ENCODE measurements around the gene PLEKHG4.

Gene PLEKHG4

GRCh38 chr16:67245674-67246080 is 33.7 kb upstream of the PLEKHG4 start:
- Histone ChIP-seq H3K4me2 (ENCODE audit: low read length) (peak overlapping the region; percentile 89), H3K9me3 (ENCODE audit: control insufficient read depth, low read length) (no peaks in the 10 kb centered on the region), H3K36me3 (ENCODE audit: control insufficient read depth, insufficient read depth, low read length) (no peaks in the 10 kb centered on the region), H3K4me1 (peaks cover 8% of the 10 kb centered on the region), H3K27me3 (ENCODE audit: control insufficient read depth, insufficient read depth, low read length) (no peaks in the 10 kb centered on the region), H3K27ac (peak overlapping the region; percentile 79), H3K79me2 (peaks cover 2% of the 10 kb centered on the region), H2AFZ (peak overlapping the region; percentile 77), H3K4me3 (ENCODE audit: low read depth, low read length) (peak overlapping the region; percentile 67), H3K9ac (no peak overlapping the region)
- TF ChIP-seq CTCF (IDR thresholded peaks at IDR 0.05) = no peak

GRCh38 chr16:67246081-67246755 is 33.1 kb upstream of the PLEKHG4 start:
- H3K36me3 ChIP-seq (ENCODE audit: control insufficient read depth, insufficient read depth, low read length) = no peaks in the 10 kb centered on the region
- H3K27ac ChIP-seq = peak overlapping the region; percentile 79
- H3K27me3 ChIP-seq (ENCODE audit: control insufficient read depth, insufficient read depth, low read length) = no peaks in the 10 kb centered on the region
- peaks cover 2% of the 10 kb centered on the region for H3K79me2 ChIP-seq
- H3K9me3 ChIP-seq (ENCODE audit: control insufficient read depth, low read length) = no peaks in the 10 kb centered on the region
- peaks cover 8% of the 10 kb centered on the region for H3K4me1 ChIP-seq
- peak overlapping the region; percentile 67 for H3K4me3 ChIP-seq (ENCODE audit: low read depth, low read length)
- TF ChIP-seq CTCF (IDR thresholded peaks at IDR 0.05) = peak; percentile 23
- H2AFZ ChIP-seq = peak overlapping the region; percentile 77
- H3K9ac ChIP-seq = no peak overlapping the region
- peak overlapping the region; percentile 89 for H3K4me2 ChIP-seq (ENCODE audit: low read length)

- peak; percentile 32 for TF ChIP-seq CTCF (IDR thresholded peaks at IDR 0.05)
- Histone ChIP-seq H3K9ac (peak overlapping the region; percentile 4), H3K4me3 (ENCODE audit: low read depth, low read length) (peak overlapping the region; percentile 67), H3K9me3 (ENCODE audit: control insufficient read depth, low read length) (no peaks in the 10 kb centered on the region), H3K79me2 (peaks cover under 1% of the 10 kb centered on the region), H3K36me3 (ENCODE audit: control insufficient read depth, insufficient read depth, low read length) (no peaks in the 10 kb centered on the region), H3K27me3 (ENCODE audit: control insufficient read depth, insufficient read depth, low read length) (no peaks in the 10 kb centered on the region), H2AFZ (peak overlapping the region; percentile 77), H3K27ac (peak overlapping the region; percentile 79), H3K4me2 (ENCODE audit: low read length) (peak overlapping the region; percentile 89), H3K4me1 (peaks cover 8% of the 10 kb centered on the region)
These were observed 32.6 kb upstream of the PLEKHG4 start for GRCh38 chr16:67246756-67247191.

- Histone ChIP-seq H3K36me3 (ENCODE audit: control insufficient read depth, insufficient read depth, low read length) (no peaks in the 10 kb centered on the region), H3K4me1 (peaks cover 8% of the 10 kb centered on the region), H3K79me2 (no peaks in the 10 kb centered on the region), H3K9me3 (ENCODE audit: control insufficient read depth, low read length) (no peaks in the 10 kb centered on the region), H3K4me3 (ENCODE audit: low read depth, low read length) (peak within 1 kb of the TSS; percentile 67), H3K27me3 (ENCODE audit: control insufficient read depth, insufficient read depth, low read length) (no peaks in the 10 kb centered on the region), H3K9ac (peak within 1 kb of the TSS; percentile 4), H2AFZ (peak within 1 kb of the TSS; percentile 77), H3K4me2 (ENCODE audit: low read length) (peak within 1 kb of the TSS; percentile 89), H3K27ac (peak within 1 kb of the TSS; percentile 79)
- no peak for TF ChIP-seq CTCF (IDR thresholded peaks at IDR 0.05)
These were observed 31.9 kb upstream of the PLEKHG4 start, which contains the start of gene FHOD1 for GRCh38 chr16:67247192-67248072. Gene FHOD1 (minus strand): TSS chr16:67247481. CDS start chr16:67247410, 71 bp downstream.
